Glomerular visceral epithelial cell (primary cell): ENCODE measurements around the gene IGFBP6.

Experiments used
- DNase-seq: peaks from one replicate; pipeline ENCODE4 v3.0.0-alpha.2; 2016; ENCODE audit errors: extremely low spot score

The IGFBP6 gene

GRCh38 chr12:53059434-53060063, 37.9 kb upstream of the IGFBP6 start:
- DNase-seq, result no peak

- DNase-seq, result no peak
Observed at GRCh38 chr12:53060064-53060720, 37.3 kb upstream of the IGFBP6 start.

GRCh38 chr12:53060721-53061276, 36.7 kb upstream of the IGFBP6 start:
- DNase-seq, result no peak

- DNase-seq, result no peak
Observed at GRCh38 chr12:53061404-53062010, 36.0 kb upstream of the IGFBP6 start.

GRCh38 chr12:53062011-53062961, 35.2 kb upstream of the IGFBP6 start:
- no peak for DNase-seq

- DNase-seq, result no peak
Observed at GRCh38 chr12:53062977-53063707, 34.3 kb upstream of the IGFBP6 start.

GRCh38 chr12:53063708-53064612, 33.5 kb upstream of the IGFBP6 start:
- peak; percentile 45 for DNase-seq

GRCh38 chr12:53064613-53065436, 32.6 kb upstream of the IGFBP6 start:
- DNase-seq, result no peak

GRCh38 chr12:53065470-53065869, 32.0 kb upstream of the IGFBP6 start:
- DNase-seq, result no peak

GRCh38 chr12:53065975-53066931, 31.2 kb upstream of the IGFBP6 start:
- DNase-seq, result peak; percentile 79

- no peak for DNase-seq
Observed at GRCh38 chr12:53067074-53067992, 30.1 kb upstream of the IGFBP6 start.

GRCh38 chr12:53067993-53068770, 29.3 kb upstream of the IGFBP6 start:
- DNase-seq, result no peak

- no peak for DNase-seq
Observed at GRCh38 chr12:53068811-53069585, 28.5 kb upstream of the IGFBP6 start.

- no peak for DNase-seq
Observed at GRCh38 chr12:53069621-53070410, 27.7 kb upstream of the IGFBP6 start.
